ENCODE data around the gene SPRING1.

- TF ChIP-seq, protein P1, sequence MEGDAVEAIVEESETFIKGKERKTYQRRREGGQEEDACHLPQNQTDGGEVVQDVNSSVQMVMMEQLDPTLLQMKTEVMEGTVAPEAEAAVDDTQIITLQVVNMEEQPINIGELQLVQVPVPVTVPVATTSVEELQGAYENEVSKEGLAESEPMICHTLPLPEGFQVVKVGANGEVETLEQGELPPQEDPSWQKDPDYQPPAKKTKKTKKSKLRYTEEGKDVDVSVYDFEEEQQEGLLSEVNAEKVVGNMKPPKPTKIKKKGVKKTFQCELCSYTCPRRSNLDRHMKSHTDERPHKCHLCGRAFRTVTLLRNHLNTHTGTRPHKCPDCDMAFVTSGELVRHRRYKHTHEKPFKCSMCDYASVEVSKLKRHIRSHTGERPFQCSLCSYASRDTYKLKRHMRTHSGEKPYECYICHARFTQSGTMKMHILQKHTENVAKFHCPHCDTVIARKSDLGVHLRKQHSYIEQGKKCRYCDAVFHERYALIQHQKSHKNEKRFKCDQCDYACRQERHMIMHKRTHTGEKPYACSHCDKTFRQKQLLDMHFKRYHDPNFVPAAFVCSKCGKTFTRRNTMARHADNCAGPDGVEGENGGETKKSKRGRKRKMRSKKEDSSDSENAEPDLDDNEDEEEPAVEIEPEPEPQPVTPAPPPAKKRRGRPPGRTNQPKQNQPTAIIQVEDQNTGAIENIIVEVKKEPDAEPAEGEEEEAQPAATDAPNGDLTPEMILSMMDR (conservative IDR thresholded peaks at IDR 0.05; ENCODE audit: low read length) = no peak
- TF ChIP-seq EZH2phosphoT487 (IDR thresholded peaks at IDR 0.05; ENCODE audit: borderline replicate concordance) = no peak
These were observed 7.7 kb upstream of the SPRING1 start for GRCh38 chr12:116745554-116745953.
